Activated CD8-positive, alpha-beta memory T cell treated with anti-CD3 and anti-CD28 coated beads for 4 hours (primary cell): Measurements from ENCODE around the gene PARD6A.

Source experiments
- DNase-seq, 2 donors: peaks; one replicate each; pipeline ENCODE4 v3.0.0-alpha.2; 2020; ENCODE audit warnings: low read depth in 2 of 2

PARD6A gene, protein sequence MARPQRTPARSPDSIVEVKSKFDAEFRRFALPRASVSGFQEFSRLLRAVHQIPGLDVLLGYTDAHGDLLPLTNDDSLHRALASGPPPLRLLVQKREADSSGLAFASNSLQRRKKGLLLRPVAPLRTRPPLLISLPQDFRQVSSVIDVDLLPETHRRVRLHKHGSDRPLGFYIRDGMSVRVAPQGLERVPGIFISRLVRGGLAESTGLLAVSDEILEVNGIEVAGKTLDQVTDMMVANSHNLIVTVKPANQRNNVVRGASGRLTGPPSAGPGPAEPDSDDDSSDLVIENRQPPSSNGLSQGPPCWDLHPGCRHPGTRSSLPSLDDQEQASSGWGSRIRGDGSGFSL

GRCh38 chr16:67660564-67661028 lies at the start of gene PARD6A:
TSS of gene PARD6A (plus strand) at chr16:67660960. CDS start at chr16:67661039, 79 bp downstream.
- DNase-seq: peak; percentile 91 to 94

DNA sequence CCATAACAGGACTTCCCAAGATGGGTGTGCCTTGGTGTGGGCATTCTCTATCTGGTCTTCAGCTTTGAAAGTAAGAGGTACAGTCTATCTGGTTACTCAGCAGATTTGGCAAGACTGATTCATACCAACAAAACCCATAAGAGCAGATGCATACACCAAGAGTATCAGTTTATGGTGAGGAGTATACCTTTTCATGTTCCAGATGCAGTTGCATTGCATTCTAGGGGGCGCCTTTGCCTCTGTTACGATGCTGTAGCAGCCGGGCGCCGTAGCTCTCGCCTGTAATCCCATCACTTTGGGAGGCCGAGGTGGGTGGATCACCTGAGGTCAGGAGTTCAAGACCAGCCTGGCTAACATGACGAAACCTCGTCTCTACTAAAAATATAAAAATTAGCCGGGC lies 47.0 kb upstream of the PARD6A start:
- no peak for DNase-seq

- no peak for DNase-seq
Observed at GRCh38 chr16:67628216-67628615, 32.5 kb upstream of the PARD6A start.

GRCh38 chr16:67632415-67633172 lies 28.2 kb upstream of the PARD6A start:
- no peak for DNase-seq

DNA sequence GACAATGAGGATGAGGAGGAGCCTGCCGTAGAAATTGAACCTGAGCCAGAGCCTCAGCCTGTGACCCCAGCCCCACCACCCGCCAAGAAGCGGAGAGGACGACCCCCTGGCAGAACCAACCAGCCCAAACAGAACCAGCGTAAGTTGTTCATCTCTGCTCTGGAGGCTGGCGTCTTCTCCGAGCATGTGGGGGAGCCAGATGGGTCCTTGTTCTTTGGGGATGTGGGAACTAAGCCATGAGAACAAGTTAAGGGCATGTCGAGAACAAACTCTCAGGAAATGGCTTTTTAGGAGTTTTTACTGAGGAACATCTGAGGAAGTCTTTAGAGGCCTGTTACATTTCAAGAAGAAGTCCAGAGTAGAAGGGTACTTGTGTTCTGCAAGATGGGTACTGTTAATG lies 24.0 kb upstream of the PARD6A start:
- no peak for DNase-seq

DNA sequence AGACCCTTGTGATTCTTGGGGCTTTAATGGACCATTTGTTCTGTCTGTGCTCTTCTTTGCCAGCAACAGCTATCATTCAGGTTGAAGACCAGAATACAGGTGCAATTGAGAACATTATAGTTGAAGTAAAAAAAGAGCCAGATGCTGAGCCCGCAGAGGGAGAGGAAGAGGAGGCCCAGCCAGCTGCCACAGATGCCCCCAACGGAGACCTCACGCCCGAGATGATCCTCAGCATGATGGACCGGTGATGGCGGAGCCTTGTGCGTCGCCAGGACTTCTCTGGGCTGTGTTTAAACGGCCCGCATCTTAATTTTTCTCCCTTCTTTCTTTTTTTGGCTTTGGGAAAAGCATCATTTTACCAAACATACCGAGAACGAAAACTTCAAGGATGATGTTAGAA lies 23.1 kb upstream of the PARD6A start:
- DNase-seq: no peak

- no peak for DNase-seq
Observed at GRCh38 chr16:67641779-67642708, 18.7 kb upstream of the PARD6A start.

DNA sequence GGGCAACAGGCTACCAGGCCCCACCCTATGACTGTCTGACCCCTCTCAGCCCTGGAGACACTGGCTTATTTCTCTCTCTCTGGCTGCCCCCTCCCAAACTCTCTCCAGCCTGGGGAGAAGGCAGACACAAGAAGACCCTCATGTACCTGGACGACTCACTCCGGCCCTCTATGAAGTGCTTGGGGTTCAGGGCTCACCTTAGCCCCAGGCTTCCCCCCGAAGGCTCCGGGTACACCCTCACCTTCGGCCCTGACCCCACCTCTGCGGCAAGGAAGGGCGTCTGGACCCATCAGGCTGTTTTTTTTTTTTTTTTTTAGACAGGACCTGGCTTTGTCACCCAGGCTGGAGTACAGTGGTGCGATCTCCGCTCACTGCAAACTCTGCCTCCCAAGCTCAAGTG lies 16.7 kb upstream of the PARD6A start:
- DNase-seq: no peak

DNA sequence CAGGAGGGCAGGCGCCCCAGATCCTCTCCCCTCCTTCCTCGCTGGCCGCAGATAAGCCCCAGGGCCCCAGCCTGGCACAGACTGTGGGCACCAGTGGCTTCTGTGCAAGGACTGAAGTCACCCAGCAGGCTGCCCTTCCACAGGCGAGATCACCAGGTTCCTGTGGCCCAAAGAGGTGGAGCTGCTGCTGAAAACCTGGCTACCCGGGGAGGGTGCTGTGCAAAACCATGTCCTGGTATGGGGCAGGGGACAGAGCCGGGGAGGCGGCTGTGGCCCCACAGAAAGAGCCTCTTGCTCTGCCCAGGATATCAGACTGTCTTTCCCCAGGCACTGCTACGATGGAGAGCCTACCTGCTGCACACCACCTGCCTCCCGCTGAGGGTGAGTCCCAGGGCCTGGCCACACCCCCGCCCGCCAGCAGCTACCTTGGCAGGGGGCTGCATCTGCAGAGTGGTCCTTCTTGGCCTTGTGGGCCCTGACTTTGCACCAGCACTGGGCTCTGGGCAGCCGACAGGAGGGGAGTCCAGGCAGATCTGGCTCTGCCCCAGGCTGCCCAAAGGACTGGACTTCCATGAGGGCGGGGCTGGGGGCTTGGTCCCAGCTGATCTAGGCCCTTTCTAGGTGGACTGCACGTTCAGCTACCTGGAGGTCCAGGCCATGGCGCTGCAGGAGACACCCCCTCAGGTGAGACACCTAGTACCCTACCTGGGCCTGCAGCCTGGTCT lies 15.2 kb upstream of the PARD6A start:
- no peak for DNase-seq

DNA sequence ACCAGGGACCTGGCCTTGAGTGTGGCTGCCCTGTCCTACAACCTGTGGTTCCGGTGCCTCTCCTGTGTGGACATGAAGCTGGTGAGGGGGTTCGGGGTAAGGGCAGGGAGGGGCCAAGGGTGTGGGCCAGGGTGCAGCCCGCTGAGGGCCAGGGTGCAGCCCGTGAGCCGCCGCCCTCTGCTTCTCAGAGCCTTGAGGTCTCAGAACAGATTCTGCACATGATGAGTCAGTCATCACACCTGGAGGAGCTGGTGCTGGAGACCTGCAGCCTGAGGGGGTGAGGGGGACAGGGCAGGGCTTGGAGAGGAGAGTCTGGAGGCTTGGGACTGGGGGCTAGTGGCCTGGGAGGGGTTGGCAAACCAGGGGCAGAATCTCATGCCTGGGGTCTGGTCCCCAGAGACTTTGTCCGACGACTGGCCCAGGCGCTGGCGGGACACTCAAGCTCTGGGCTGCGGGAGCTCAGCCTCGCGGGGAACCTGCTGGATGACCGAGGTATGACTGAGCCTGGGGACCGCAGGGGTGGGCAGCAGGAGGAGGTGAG lies 13.6 kb upstream of the PARD6A start:
- DNase-seq: no peak

DNA sequence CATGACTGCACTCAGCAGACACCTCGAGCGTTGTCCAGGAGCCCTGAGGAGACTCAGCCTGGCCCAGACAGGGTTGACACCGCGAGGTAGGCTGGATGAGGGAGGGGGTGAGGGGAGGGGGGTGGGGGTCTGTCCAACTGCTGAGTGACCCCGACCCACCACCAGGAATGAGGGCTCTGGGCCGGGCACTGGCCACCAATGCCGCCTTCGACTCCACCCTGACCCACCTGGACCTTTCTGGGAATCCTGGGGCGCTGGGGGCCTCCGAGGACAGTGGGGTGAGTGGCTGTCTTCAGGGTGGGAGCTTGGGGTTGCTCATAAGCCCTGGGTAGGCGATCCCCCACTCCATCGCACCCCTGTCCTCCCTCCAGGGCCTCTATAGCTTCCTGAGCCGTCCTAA lies 13.1 kb upstream of the PARD6A start:
- no peak for DNase-seq

DNA sequence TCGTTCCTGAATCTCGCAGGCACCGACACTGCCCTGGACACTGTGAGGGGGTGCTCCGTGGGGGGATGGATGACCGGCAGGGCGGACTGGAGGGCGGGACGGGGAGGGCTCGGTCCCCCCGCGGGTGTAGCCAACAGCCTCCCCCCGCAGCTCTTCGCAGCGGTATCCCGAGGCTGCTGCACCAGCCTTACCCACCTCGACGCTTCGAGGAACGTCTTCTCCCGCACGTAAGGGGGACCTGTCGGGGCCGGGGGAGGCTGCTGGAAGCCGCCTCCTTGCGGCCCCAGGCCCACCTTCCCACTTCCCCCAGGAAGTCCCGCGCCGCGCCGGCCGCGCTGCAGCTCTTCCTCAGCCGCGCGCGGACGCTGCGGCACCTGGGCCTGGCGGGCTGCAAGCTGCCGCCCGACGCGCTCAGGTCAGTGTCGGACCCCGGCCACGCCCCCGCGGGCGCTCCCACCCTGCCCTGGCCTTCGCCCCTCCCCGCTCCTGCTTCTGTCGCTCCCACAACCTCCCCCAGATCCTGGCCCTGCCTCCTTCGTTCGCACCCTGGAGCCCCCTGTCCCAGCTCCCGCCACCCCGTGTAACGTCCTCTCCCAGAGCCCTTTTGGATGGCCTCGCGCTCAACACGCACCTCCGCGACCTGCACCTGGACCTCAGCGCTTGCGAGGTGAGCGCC lies 12.5 kb upstream of the PARD6A start:
- no peak for DNase-seq

DNA sequence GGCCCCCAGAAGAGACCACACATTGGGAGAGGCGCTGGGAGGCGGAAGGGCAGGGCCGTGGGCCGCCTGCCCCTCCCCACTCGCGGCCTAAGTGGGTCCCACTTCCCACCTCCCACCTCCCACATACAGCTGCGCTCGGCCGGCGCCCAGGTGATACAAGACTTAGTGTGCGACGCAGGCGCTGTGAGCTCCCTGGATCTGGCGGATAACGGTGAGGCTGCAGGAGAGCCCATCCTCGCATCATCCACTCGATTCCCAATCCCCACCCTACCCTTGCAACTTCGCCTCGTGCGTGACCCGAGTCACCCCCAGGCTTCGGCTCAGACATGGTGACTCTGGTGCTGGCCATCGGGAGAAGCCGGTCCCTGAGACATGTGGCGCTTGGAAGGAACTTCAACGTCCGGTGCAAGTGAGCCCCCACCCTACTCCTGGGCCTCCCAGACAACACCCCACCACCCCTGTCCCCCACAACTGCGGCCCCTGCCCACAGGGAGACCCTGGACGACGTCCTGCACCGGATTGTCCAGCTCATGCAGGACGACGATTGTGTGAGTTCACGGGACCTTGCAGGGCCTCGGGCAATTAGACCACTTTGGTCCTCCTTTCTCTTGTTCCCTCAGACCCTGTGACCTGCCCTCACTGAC lies 11.9 kb upstream of the PARD6A start:
- DNase-seq: no peak

- no peak for DNase-seq
Observed at GRCh38 chr16:67649494-67649931, 11.2 kb upstream of the PARD6A start.

GRCh38 chr16:67650023-67650422 lies 10.7 kb upstream of the PARD6A start:
- DNase-seq: no peak

GRCh38 chr16:67651039-67651438 lies 9.7 kb upstream of the PARD6A start:
- no peak for DNase-seq

DNA sequence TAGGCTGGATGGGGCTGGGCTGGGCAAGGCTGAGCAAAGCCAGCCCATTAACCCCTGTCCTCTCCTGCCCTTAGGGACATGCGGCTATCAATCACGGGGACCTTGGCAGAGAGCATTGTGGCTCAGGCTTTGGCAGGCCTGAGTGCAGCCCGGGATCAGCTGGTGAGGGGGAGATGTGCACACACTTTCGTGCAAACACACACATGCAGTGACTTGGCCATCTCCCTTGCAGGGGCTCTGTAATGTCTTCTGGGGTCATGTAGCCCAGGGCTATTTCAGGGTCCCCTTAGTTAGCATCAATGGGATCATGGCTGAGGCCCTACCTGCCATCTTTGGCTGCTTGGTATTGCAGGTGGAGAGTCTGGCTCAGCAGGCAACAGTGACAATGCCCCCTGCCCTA lies 8.9 kb upstream of the PARD6A start:
- DNase-seq: no peak

DNA sequence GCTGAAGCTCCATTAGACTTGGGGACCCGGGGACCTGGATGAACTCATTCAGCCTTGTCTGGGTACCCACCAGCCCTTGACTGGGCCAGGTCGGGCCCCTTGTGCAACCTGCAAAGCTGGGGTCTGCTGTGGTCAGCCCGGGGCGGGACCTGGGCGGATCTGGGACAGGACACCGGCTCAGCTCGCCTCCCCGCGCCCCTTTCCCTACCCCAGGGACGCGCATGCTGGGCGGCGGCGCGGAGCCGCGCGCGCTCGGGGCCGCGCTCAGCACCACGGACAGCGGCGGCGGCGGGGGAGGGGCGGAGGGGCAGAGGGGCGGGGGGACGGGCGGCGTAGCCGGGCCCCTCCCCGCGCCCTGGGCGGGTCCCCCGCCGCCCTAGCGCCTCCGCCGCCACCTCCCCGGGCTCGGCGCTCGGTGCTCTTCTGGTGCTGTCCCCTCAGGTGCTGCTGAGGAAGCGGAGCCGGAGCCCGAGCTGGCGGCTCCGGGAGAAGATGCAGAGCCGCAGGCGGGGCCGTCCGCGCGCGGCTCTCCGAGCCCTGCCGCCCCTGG lies 8.1 kb upstream of the PARD6A start:
- no peak for DNase-seq

GRCh38 chr16:67653128-67653788 lies 7.5 kb upstream of the PARD6A start:
- no peak for DNase-seq
